Mesenchymal stem cell (in vitro differentiated cells and primary cell): ENCODE data around the gene SIT1.

Experiments
- DNase-seq: peaks from one replicate; pipeline ENCODE4 v3.0.0-alpha.2; 2013
- H2AFZ ChIP-seq: one replicate; pipeline ENCODE4 v1.6.1; 2013; ENCODE audit warnings: low read depth, mild to moderate bottlenecking, control low read depth, inconsistent platforms, low read length, moderate library complexity
- H2AK5ac ChIP-seq: 2 replicates; pipeline ENCODE4 v1.6.1; 2013; ENCODE audit warnings: low read length, moderate library complexity, mild to moderate bottlenecking, inconsistent platforms; ENCODE audit not compliant: severe bottlenecking
- H2BK120ac ChIP-seq: one replicate; pipeline ENCODE4 v1.6.1; 2013; ENCODE audit warnings: low read depth, mild to moderate bottlenecking, inconsistent platforms, low read length, moderate library complexity
- H2BK12ac ChIP-seq, 2 experiments: one replicate each; pipeline ENCODE4 v1.6.1; 2013; ENCODE audit warnings: inconsistent platforms in 2 of 2, low read length in 2 of 2, mild to moderate bottlenecking in 2 of 2, moderate library complexity in 2 of 2, control low read depth in 1 of 2
- H2BK15ac ChIP-seq: one replicate; pipeline ENCODE4 v1.6.1; 2013; ENCODE audit warnings: mild to moderate bottlenecking, low read depth, inconsistent platforms; ENCODE audit not compliant: poor library complexity, severe bottlenecking
- H2BK5ac ChIP-seq: 2 replicates; pipeline ENCODE4 v1.6.1; 2013; ENCODE audit warnings: low read depth, mild to moderate bottlenecking, low read length, control low read depth, inconsistent platforms; ENCODE audit not compliant: poor library complexity, severe bottlenecking
- H3K14ac ChIP-seq, 2 experiments: one replicate each; pipeline ENCODE4 v1.6.1; 2013; ENCODE audit warnings: inconsistent platforms in 2 of 2, low read length in 2 of 2, control low read depth in 1 of 2, mild to moderate bottlenecking in 1 of 2, moderate library complexity in 1 of 2
- H3K18ac ChIP-seq, 2 experiments: one replicate each; pipeline ENCODE4 v1.6.1; 2013; ENCODE audit warnings: inconsistent platforms in 2 of 2, low read length in 2 of 2, control low read depth in 1 of 2, low read depth in 1 of 2, mild to moderate bottlenecking in 1 of 2
- H3K23ac ChIP-seq, 2 experiments: one replicate each; pipeline ENCODE4 v1.6.1; 2013; ENCODE audit warnings: inconsistent platforms in 2 of 2, low read length in 2 of 2, mild to moderate bottlenecking in 2 of 2, moderate library complexity in 2 of 2, control low read depth in 1 of 2
- H3K27ac ChIP-seq: 2 replicates; pipeline ENCODE4 v1.5.1; 2013; ENCODE audit warnings: mild to moderate bottlenecking, moderate library complexity, low read length, control low read depth, inconsistent platforms; ENCODE audit not compliant: poor library complexity, severe bottlenecking
- H3K27me3 ChIP-seq, 2 experiments: 2 replicates each; pipeline versions ENCODE4 v1.6.1 to v1.7.0; 2013; ENCODE audit warnings: low read length in 2 of 2, mild to moderate bottlenecking in 2 of 2, moderate library complexity in 2 of 2, control low read depth in 1 of 2, inconsistent platforms in 1 of 2; ENCODE audit not compliant: control insufficient read depth in 1 of 2, insufficient read depth in 1 of 2
- H3K36me3 ChIP-seq, 2 experiments: 2 replicates each; pipeline versions ENCODE4 v1.6.1 to v1.7.0; 2013; ENCODE audit warnings: low read length in 2 of 2, control low read depth in 1 of 2, inconsistent platforms in 1 of 2, low read depth in 1 of 2, mild to moderate bottlenecking in 1 of 2; ENCODE audit not compliant: insufficient read depth in 2 of 2, control insufficient read depth in 1 of 2
- H3K4ac ChIP-seq, 2 experiments: one replicate each; pipeline ENCODE4 v1.6.1; 2013; ENCODE audit warnings: inconsistent platforms in 2 of 2, low read length in 2 of 2, mild to moderate bottlenecking in 2 of 2, moderate library complexity in 2 of 2, control low read depth in 1 of 2, low read depth in 1 of 2
- H3K4me1 ChIP-seq: 2 replicates; pipeline ENCODE4 v1.6.1; 2013; ENCODE audit warnings: low read depth, low read length, control low read depth; ENCODE audit not compliant: control insufficient read depth, insufficient read depth
- H3K4me2 ChIP-seq: 2 replicates; pipeline ENCODE4 v1.6.1; 2013; ENCODE audit warnings: low read length, mild to moderate bottlenecking, inconsistent platforms; ENCODE audit not compliant: poor library complexity, severe bottlenecking
- H3K4me3 ChIP-seq, 2 experiments: 2 replicates each; pipeline versions ENCODE4 v1.5.1 to v1.7.0; 2013; ENCODE audit warnings: low read length in 2 of 2, mild to moderate bottlenecking in 2 of 2, control low read depth in 1 of 2, low read depth in 1 of 2; ENCODE audit not compliant: insufficient read depth in 1 of 2
- H3K79me1 ChIP-seq: replicated peaks from 2 replicates; pipeline ENCODE4 v1.6.1; 2013; ENCODE audit warnings: mild to moderate bottlenecking, control low read depth, low read length, inconsistent platforms; ENCODE audit not compliant: poor library complexity, severe bottlenecking
- H3K9ac ChIP-seq: 2 replicates; pipeline ENCODE4 v1.7.0; 2013; ENCODE audit warnings: mild to moderate bottlenecking, low read length, moderate library complexity
- H3K9me3 ChIP-seq: 2 replicates; pipeline ENCODE4 v1.7.0; 2013; ENCODE audit warnings: mild to moderate bottlenecking, low read length; ENCODE audit not compliant: control insufficient read depth
- H4K8ac ChIP-seq: one replicate; pipeline ENCODE4 v1.6.1; 2013; ENCODE audit warnings: inconsistent platforms, mild to moderate bottlenecking, low read length, moderate library complexity
- H4K91ac ChIP-seq: one replicate; pipeline ENCODE4 v1.6.1; 2013; ENCODE audit warnings: mild to moderate bottlenecking, low read length, inconsistent platforms
- WGBS: methylation state at CpG from one replicate; pipeline ENCODE4 v1.1.7; 2013; ENCODE audit warnings: mixed read lengths; 5-methylcytosine and 5-hydroxymethylcytosine counted together

SIT1 gene

GRCh38 chr9:35656831-35657545 is 6.3 kb upstream of the SIT1 start:
- H4K8ac ChIP-seq = peak overlapping the region; percentile 62
- DNase-seq = no peak
- peak overlapping the region; percentile 31 to 65 for H3K4me3 ChIP-seq
- H3K36me3 ChIP-seq = peaks cover 13 to 25% of the 10 kb centered on the region in 2 experiments
- no peak overlapping the region for H2AK5ac ChIP-seq
- H3K27ac ChIP-seq = peak overlapping the region; percentile 59
- WGBS = 45% methylated on average over 22 of the region's 25 CpGs
- no peaks in the 10 kb centered on the region for H3K9me3 ChIP-seq
- no peak overlapping the region for H2BK5ac ChIP-seq
- no peak overlapping the region for H3K23ac ChIP-seq
- peak overlapping the region in 1 of 2 experiments; percentile 56 for H2BK12ac ChIP-seq
- no peak overlapping the region for H3K4ac ChIP-seq
- H3K9ac ChIP-seq = peak overlapping the region; percentile 98
- H2AFZ ChIP-seq = peak overlapping the region; percentile 76
- no peak overlapping the region for H4K91ac ChIP-seq
- peak overlapping the region; percentile 62 for H3K4me2 ChIP-seq
- H3K4me1 ChIP-seq = peaks cover 10% of the 10 kb centered on the region
- H3K79me1 ChIP-seq = peaks cover 11% of the 10 kb centered on the region
- H3K18ac ChIP-seq = peak overlapping the region in 1 of 2 experiments; percentile 54
- H2BK120ac ChIP-seq = no peak overlapping the region
- H3K27me3 ChIP-seq = no peaks in the 10 kb centered on the region
- no peak overlapping the region for H3K14ac ChIP-seq
- no peak overlapping the region for H2BK15ac ChIP-seq

GRCh38 chr9:35656348-35656747 is 5.6 kb upstream of the SIT1 start:
- no peak overlapping the region for H4K8ac ChIP-seq
- H2BK120ac ChIP-seq = no peak overlapping the region
- no peaks in the 10 kb centered on the region for H3K27me3 ChIP-seq
- no peak overlapping the region for H2AK5ac ChIP-seq
- no peak overlapping the region for H3K4me3 ChIP-seq
- peaks cover 12 to 19% of the 10 kb centered on the region in 2 experiments for H3K36me3 ChIP-seq
- peaks cover 11% of the 10 kb centered on the region for H3K79me1 ChIP-seq
- H3K4ac ChIP-seq = no peak overlapping the region
- H3K27ac ChIP-seq = no peak overlapping the region
- H2BK12ac ChIP-seq = no peak overlapping the region
- no peak overlapping the region for H2BK5ac ChIP-seq
- WGBS = 90% methylated on average over 17 of the region's 17 CpGs
- no peak overlapping the region for H4K91ac ChIP-seq
- peaks cover 11% of the 10 kb centered on the region for H3K4me1 ChIP-seq
- H2BK15ac ChIP-seq = no peak overlapping the region
- no peak overlapping the region for H3K9ac ChIP-seq
- H3K4me2 ChIP-seq = no peak overlapping the region
- H3K23ac ChIP-seq = no peak overlapping the region
- no peaks in the 10 kb centered on the region for H3K9me3 ChIP-seq
- DNase-seq = no peak
- H3K18ac ChIP-seq = no peak overlapping the region
- no peak overlapping the region for H2AFZ ChIP-seq
- no peak overlapping the region for H3K14ac ChIP-seq

- Histone ChIP-seq H3K27me3 (no peaks in the 10 kb centered on the region), H3K4me2 (no peak overlapping the region), H2BK15ac (no peak overlapping the region), H4K91ac (no peak overlapping the region), H2AFZ (no peak overlapping the region), H3K27ac (no peak overlapping the region), H2BK120ac (no peak overlapping the region), H3K79me1 (no peaks in the 10 kb centered on the region), H3K9ac (no peak overlapping the region), H3K18ac (no peak overlapping the region), H2AK5ac (no peak overlapping the region), H3K4me3 (no peak overlapping the region), H3K9me3 (no peaks in the 10 kb centered on the region), H2BK5ac (no peak overlapping the region), H3K4me1 (peaks cover 9% of the 10 kb centered on the region), H3K23ac (no peak overlapping the region), H3K4ac (no peak overlapping the region), H2BK12ac (no peak overlapping the region), H3K14ac (no peak overlapping the region), H3K36me3 (no peaks in the 10 kb centered on the region), H4K8ac (no peak overlapping the region)
- DNase-seq = no peak
- WGBS = 98% methylated on average over 2 of the region's 2 CpGs
These were observed 2.9 kb upstream of the SIT1 start for GRCh38 chr9:35653611-35654010.

GRCh38 chr9:35652829-35653209 is 2.1 kb upstream of the SIT1 start:
- DNase-seq = no peak
- Histone ChIP-seq H2BK5ac (no peak overlapping the region), H2BK12ac (no peak overlapping the region), H3K4me2 (no peak overlapping the region), H3K9ac (peak overlapping the region; percentile 50), H2BK15ac (no peak overlapping the region), H3K23ac (no peak overlapping the region), H3K36me3 (no peaks in the 10 kb centered on the region), H2BK120ac (no peak overlapping the region), H3K27me3 (no peaks in the 10 kb centered on the region), H3K4me3 (no peak overlapping the region), H3K14ac (no peak overlapping the region), H4K91ac (no peak overlapping the region), H2AFZ (no peak overlapping the region), H3K27ac (no peak overlapping the region), H2AK5ac (no peak overlapping the region), H3K9me3 (no peaks in the 10 kb centered on the region), H4K8ac (no peak overlapping the region), H3K4ac (no peak overlapping the region), H3K4me1 (peaks cover 9% of the 10 kb centered on the region), H3K79me1 (no peaks in the 10 kb centered on the region), H3K18ac (no peak overlapping the region)
- WGBS = 92% methylated on average over 8 of the region's 8 CpGs
